Astrocyte (in vitro differentiated cells and primary cell): ENCODE data around the gene CDC37.

Experiments used
- EZH2 ChIP-seq: IDR thresholded peaks from 2 replicates; pipeline ENCODE4 v1.6.1; 2012; ENCODE audit warnings: mild to moderate bottlenecking, low read length, inconsistent platforms; ENCODE audit not compliant: insufficient read depth
- TF ChIP-seq, protein P1 (sequence below): IDR thresholded peaks from 2 replicates; pipeline ENCODE4 v1.5.1; 2011; ENCODE audit warnings: low read depth, mild to moderate bottlenecking, inconsistent platforms, low read length, moderate library complexity; ENCODE audit not compliant: insufficient read depth

DNA sequence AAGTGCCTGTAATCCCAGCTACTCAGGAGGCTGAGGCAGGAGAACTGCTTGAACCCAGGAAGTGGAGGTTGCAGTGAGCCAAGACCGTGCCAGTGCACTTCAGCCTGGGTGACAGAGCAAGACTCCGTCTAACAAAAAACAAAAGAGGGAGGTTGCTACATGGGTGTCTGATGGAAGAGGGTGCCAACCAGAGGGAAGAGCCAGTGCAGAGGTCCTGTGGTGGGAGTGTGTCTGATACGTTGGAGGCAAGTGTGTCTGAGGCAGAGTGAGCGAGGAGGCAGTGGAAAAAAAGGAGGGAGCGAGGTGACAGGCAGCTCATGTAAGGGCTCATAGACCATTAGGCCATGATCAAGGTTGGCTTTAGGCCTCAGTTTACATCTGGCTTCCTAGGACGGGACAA lies 23.8 kb upstream of the CDC37 start:
- TF ChIP-seq EZH2, result no peak
- TF ChIP-seq, protein P1, sequence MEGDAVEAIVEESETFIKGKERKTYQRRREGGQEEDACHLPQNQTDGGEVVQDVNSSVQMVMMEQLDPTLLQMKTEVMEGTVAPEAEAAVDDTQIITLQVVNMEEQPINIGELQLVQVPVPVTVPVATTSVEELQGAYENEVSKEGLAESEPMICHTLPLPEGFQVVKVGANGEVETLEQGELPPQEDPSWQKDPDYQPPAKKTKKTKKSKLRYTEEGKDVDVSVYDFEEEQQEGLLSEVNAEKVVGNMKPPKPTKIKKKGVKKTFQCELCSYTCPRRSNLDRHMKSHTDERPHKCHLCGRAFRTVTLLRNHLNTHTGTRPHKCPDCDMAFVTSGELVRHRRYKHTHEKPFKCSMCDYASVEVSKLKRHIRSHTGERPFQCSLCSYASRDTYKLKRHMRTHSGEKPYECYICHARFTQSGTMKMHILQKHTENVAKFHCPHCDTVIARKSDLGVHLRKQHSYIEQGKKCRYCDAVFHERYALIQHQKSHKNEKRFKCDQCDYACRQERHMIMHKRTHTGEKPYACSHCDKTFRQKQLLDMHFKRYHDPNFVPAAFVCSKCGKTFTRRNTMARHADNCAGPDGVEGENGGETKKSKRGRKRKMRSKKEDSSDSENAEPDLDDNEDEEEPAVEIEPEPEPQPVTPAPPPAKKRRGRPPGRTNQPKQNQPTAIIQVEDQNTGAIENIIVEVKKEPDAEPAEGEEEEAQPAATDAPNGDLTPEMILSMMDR, result no peak
